Right atrium auricular region (tissue), 2 donors: ENCODE results near the gene PRKCA. TPM values are rescaled to one million over a fixed set of nuclear protein-coding genes. Genes with fewer than 3 reads are reported as not detected.

Experiments used
- DNase-seq: peaks from one replicate; pipeline ENCODE4 v3.0.0-alpha.2; 2019; ENCODE audit warnings: low spot score
- H3K27ac ChIP-seq, 2 donors: fragments of 200-600 bp; sonication (generic); 1 replicate in 1 of 2; 2 replicates in 1 of 2; pipeline ENCODE4 v1.5.1; 2016 to 2019
- H3K27me3 ChIP-seq, 2 donors: fragments of 200-600 bp; sonication (generic); one replicate each; pipeline versions ENCODE4 v1.5.1 to v1.6.0; 2017 to 2019
- H3K36me3 ChIP-seq: fragments of 200-600 bp; sonication (generic); one replicate; pipeline ENCODE4 v1.5.1; 2016
- H3K4me1 ChIP-seq, 2 donors: fragments of 200-600 bp; sonication (generic); one replicate each; pipeline versions ENCODE4 v1.5.1 to v1.6.0; 2017 to 2019
- H3K4me3 ChIP-seq, 2 donors: fragments of 200-600 bp; sonication (generic); 1 replicate in 1 of 2; 2 replicates in 1 of 2; pipeline ENCODE4 v1.5.1; 2017 to 2019; ENCODE audit warnings: mild to moderate bottlenecking in 1 of 2, moderate library complexity in 1 of 2
- H3K9me3 ChIP-seq, 2 donors: fragments of 200-600 bp; sonication (generic); one replicate each; pipeline ENCODE4 v1.5.1; 2019
- CTCF ChIP-seq, 2 donors: fragments of 200-600 bp; sonication (generic); IDR thresholded peaks; one replicate each; pipeline ENCODE4 v1.5.1; 2019; ENCODE audit warnings: antibody characterized with exemption in 2 of 2
- total RNA-seq, 2 donors: library from RNA; depleted of rRNA; stranded (reverse); fragments of >200 nt; gene quantifications; one replicate each; pipeline ENCODE4 v1.1.0, GENCODE V29; 2016

PRKCA gene
- total RNA-seq, 2 donors from 2014 or later = 6.4 to 6.6 TPM

- no peak for TF ChIP-seq CTCF (IDR thresholded peaks at IDR 0.05)
- H3K36me3 ChIP-seq = no peaks in the 10 kb centered on the region
- H3K9me3 ChIP-seq = no peaks in the 10 kb centered on the region
- no peak overlapping the region for H3K4me3 ChIP-seq
- no peak overlapping the region for H3K27ac ChIP-seq
- DNase-seq = no peak
- no peaks in the 10 kb centered on the region for H3K27me3 ChIP-seq
- peaks cover 0 to 28% of the 10 kb centered on the region in 2 donors for H3K4me1 ChIP-seq
Measured at GRCh38 chr17:66469461-66469860, 167.0 kb downstream of the PRKCA start.

- Histone ChIP-seq H3K36me3 (no peaks in the 10 kb centered on the region), H3K4me3 (no peak overlapping the region), H3K27me3 (no peaks in the 10 kb centered on the region), H3K4me1 (peaks cover 0 to 28% of the 10 kb centered on the region in 2 donors), H3K9me3 (no peaks in the 10 kb centered on the region), H3K27ac (no peak overlapping the region)
- no peak for DNase-seq
- no peak for TF ChIP-seq CTCF (IDR thresholded peaks at IDR 0.05)
Measured at GRCh38 chr17:66469890-66470289, 167.5 kb downstream of the PRKCA start.

- H3K4me3 ChIP-seq = no peak overlapping the region
- H3K9me3 ChIP-seq = no peaks in the 10 kb centered on the region
- H3K36me3 ChIP-seq = no peaks in the 10 kb centered on the region
- no peak overlapping the region for H3K27ac ChIP-seq
- H3K27me3 ChIP-seq = no peaks in the 10 kb centered on the region
- no peak for TF ChIP-seq CTCF (IDR thresholded peaks at IDR 0.05)
- DNase-seq = no peak
- peaks cover 0 to 21% of the 10 kb centered on the region in 2 donors for H3K4me1 ChIP-seq
Measured at GRCh38 chr17:66472123-66472522, 169.7 kb downstream of the PRKCA start.

- no peaks in the 10 kb centered on the region for H3K4me1 ChIP-seq
- DNase-seq = no peak
- no peaks in the 10 kb centered on the region for H3K27me3 ChIP-seq
Measured at GRCh38 chr17:66474258-66474657, 171.8 kb downstream of the PRKCA start.

GRCh38 chr17:66474806-66475497, 172.5 kb downstream of the PRKCA start:
- H3K9me3 ChIP-seq = no peaks in the 10 kb centered on the region

More at GRCh38 chr17:66474258-66474657, 171.8 kb downstream of the PRKCA start:
- H3K27ac ChIP-seq = no peak overlapping the region
- no peak overlapping the region for H3K4me3 ChIP-seq
- H3K36me3 ChIP-seq = no peaks in the 10 kb centered on the region
- H3K9me3 ChIP-seq = no peaks in the 10 kb centered on the region
- TF ChIP-seq CTCF (IDR thresholded peaks at IDR 0.05) = no peak

More at GRCh38 chr17:66474806-66475497, 172.5 kb downstream of the PRKCA start:
- H3K27ac ChIP-seq = no peak overlapping the region
- H3K36me3 ChIP-seq = no peaks in the 10 kb centered on the region
- H3K4me3 ChIP-seq = no peak overlapping the region
- DNase-seq = no peak
- TF ChIP-seq CTCF (IDR thresholded peaks at IDR 0.05) = no peak
- no peaks in the 10 kb centered on the region for H3K27me3 ChIP-seq
- H3K4me1 ChIP-seq = no peaks in the 10 kb centered on the region
